Right ventricle myocardium superior (tissue), 1 donor: ENCODE data around the gene TSPEAR. TPM values are rescaled to one million over a fixed set of nuclear protein-coding genes. Genes with fewer than 3 reads are reported as not detected.
A peak's percentile ranks its signal among the peaks of the same experiment; 100 is the strongest.

Experiments used
- ATAC-seq: fragments of 200-7000 bp; cut with Tn5 transposase; one replicate; pipeline ENCODE4 v1.9.1; 2020; ENCODE audit warnings: mild to moderate bottlenecking; ENCODE audit not compliant: poor library complexity
- DNase-seq: peaks from one replicate; pipeline ENCODE4 v3.0.0-alpha.2; 2020
- intact Hi-C: fragments of 100-400 bp; cut with DNase I; formaldehyde crosslinking; loops from one replicate; pipeline ENCODE4 v1.11.2; 2022
- total RNA-seq: library from RNA; stranded (reverse); fragmentation: NEBNext Ultra II Directional; extraction: Animal tissue kit (Norgen Biotek cat#: 25700); gene quantifications from one replicate; pipeline ENCODE4 v1.2.1, GENCODE V29; 2021
- donor health status: DM: no; HTN: yes; CAD: no; lungs with severe emphysema.

TSPEAR gene
- total RNA-seq, 1 donor from 2014 or later: 0.51 TPM

- no peak for ATAC-seq
- intact Hi-C loops: no loop called here
- DNase-seq: no peak
Observed at GRCh38 chr21:44726826-44727225, 15.5 kb upstream of the TSPEAR start.

- ATAC-seq (no peak), DNase-seq (no peak)
- intact Hi-C loops: no loop called here
Observed at GRCh38 chr21:44724926-44725325, 13.6 kb upstream of the TSPEAR start.

GRCh38 chr21:44724196-44724595 lies 12.8 kb upstream of the TSPEAR start:
- no peak for ATAC-seq
- intact Hi-C loops: no loop called here

GRCh38 chr21:44723177-44724131 lies 12.1 kb upstream of the TSPEAR start:
- DNase-seq (no peak), ATAC-seq (no peak)
- intact Hi-C loops: no loop called here

More at GRCh38 chr21:44724196-44724595, 12.8 kb upstream of the TSPEAR start:
- DNase-seq: no peak

- DNase-seq (no peak), ATAC-seq (no peak)
- intact Hi-C loops: no loop called here
Observed at GRCh38 chr21:44722731-44723130, 11.4 kb upstream of the TSPEAR start.

GRCh38 chr21:44720170-44720569 lies 8.8 kb upstream of the TSPEAR start:
- intact Hi-C loops: no loop called here
- DNase-seq (no peak), ATAC-seq (peak; percentile 18)

- ATAC-seq (no peak), DNase-seq (no peak)
- intact Hi-C loops: no loop called here
Observed at GRCh38 chr21:44718571-44718970, 7.2 kb upstream of the TSPEAR start.

GRCh38 chr21:44718093-44718492 lies 6.7 kb upstream of the TSPEAR start:
- ATAC-seq: no peak
- intact Hi-C loops: no loop called here
- DNase-seq: no peak

GRCh38 chr21:44716984-44717383 lies 5.6 kb upstream of the TSPEAR start:
- no peak for ATAC-seq
- no peak for DNase-seq
- intact Hi-C loops: no loop called here

- intact Hi-C loops: no loop called here
- DNase-seq (no peak), ATAC-seq (no peak)
Observed at GRCh38 chr21:44714905-44715304, 3.5 kb upstream of the TSPEAR start.

GRCh38 chr21:44713846-44714245 lies 2.5 kb upstream of the TSPEAR start:
- no peak for DNase-seq
- no peak for ATAC-seq
- intact Hi-C loops: no loop called here

- no peak for ATAC-seq
- intact Hi-C loops: no loop called here
- DNase-seq: no peak
Observed at GRCh38 chr21:44713130-44713529, 1.8 kb upstream of the TSPEAR start.

GRCh38 chr21:44712203-44713028 lies 1.0 kb upstream of the TSPEAR start:
- intact Hi-C loops: no loop called here
- ATAC-seq (no peak), DNase-seq (no peak)

GRCh38 chr21:44710756-44711326 lies 531 bp downstream of the TSPEAR start:
- intact Hi-C loops: no loop called here
- no peak for DNase-seq
- ATAC-seq: no peak

- no peak for DNase-seq
- intact Hi-C loops: no loop called here
- no peak for ATAC-seq
Observed at GRCh38 chr21:44710294-44710665, 1.1 kb downstream of the TSPEAR start.

GRCh38 chr21:44709426-44710293 lies 1.7 kb downstream of the TSPEAR start:
- intact Hi-C loops: no loop called here
- ATAC-seq (peak; percentile 74), DNase-seq (no peak)

GRCh38 chr21:44708866-44709425 lies 2.4 kb downstream of the TSPEAR start:
- no peak for DNase-seq
- intact Hi-C loops: no loop called here
- no peak for ATAC-seq

GRCh38 chr21:44708213-44708865 lies 3.0 kb downstream of the TSPEAR start:
- intact Hi-C loops: no loop called here
- ATAC-seq: peak; percentile 67
- DNase-seq: no peak
